GM12878 (cell line): ENCODE results near the gene GPC6. TPM values are rescaled to one million over a fixed set of nuclear protein-coding genes. Genes with fewer than 3 reads are reported as not detected.

ENCODE experiments used
- ATAC-seq: fragments of 200-7000 bp; cut with Tn5 transposase; 3 replicates; pipeline ENCODE4 v1.9.1; 2020; ENCODE audit warnings: mild to moderate bottlenecking, moderate library complexity
- BruUV-seq: library from RNA; stranded (reverse); fragments of 400-500 nt; replicated peaks from 2 replicates; lab custom pipeline; 2021; lab: Mats Ljungman, UMichigan
- CTCF ChIA-PET: fragments of 300-600 bp; sonication (Branson Sonifier 250); formaldehyde crosslinking; extraction: SDS; loops from one replicate; lab custom pipeline; 2021; ENCODE audit warnings: inconsistent platforms; lab: Yijun Ruan, JAX
- POLR2A ChIA-PET: fragments of 350-600 bp; formaldehyde crosslinking; extraction: SDS; loops from one replicate; lab custom pipeline; 2021; ENCODE audit warnings: inconsistent platforms; lab: Charles Lee
- RAD21 ChIA-PET: fragments of 300-600 bp; sonication (Branson Sonifier 250); formaldehyde crosslinking; loops from one replicate; lab custom pipeline; 2023; ENCODE audit warnings: antibody characterized with exemption; ENCODE audit not compliant: unreplicated experiment; lab: Charles Lee
- SMC1A ChIA-PET: fragments of 300-600 bp; sonication (Branson Sonifier 250); formaldehyde crosslinking; loops from one replicate; lab custom pipeline; 2023; ENCODE audit not compliant: unreplicated experiment, uncharacterized antibody; lab: Charles Lee
- DNase-seq: peaks from one replicate; pipeline ENCODE4 v3.0.0-alpha.2; 2011; ENCODE audit warnings: low read depth, low spot score
- FAIRE-seq: peaks from 3 replicates; lab custom pipeline; 2011; peaks lifted over from hg19 to GRCh38; lab: Jason Lieb, UNC
- H2AFZ ChIP-seq: 2 replicates; pipeline ENCODE4 v1.6.0; 2011; ENCODE audit warnings: low read depth, low read length, control low read depth; ENCODE audit not compliant: control insufficient read depth
- H3K27ac ChIP-seq: 2 replicates; pipeline ENCODE4 v1.5.1; 2011; ENCODE audit warnings: control low read depth; ENCODE audit not compliant: control insufficient read depth, insufficient read depth
- H3K27me3 ChIP-seq, 2 experiments: replicated peaks in 1 of 2; 2 replicates each; pipeline versions ENCODE4 v1.6.0 to v1.6.1; 2011; ENCODE audit warnings: low read length in 1 of 2; ENCODE audit not compliant: control insufficient read depth in 2 of 2, insufficient read depth in 2 of 2
- H3K36me3 ChIP-seq, 2 experiments: 2 replicates each; pipeline ENCODE4 v1.5.1; 2011; ENCODE audit warnings: low read length in 1 of 2; ENCODE audit not compliant: control insufficient read depth in 2 of 2, insufficient read depth in 2 of 2
- H3K4me1 ChIP-seq: 2 replicates; pipeline ENCODE4 v1.6.1; 2011; ENCODE audit warnings: mild to moderate bottlenecking, low read length, moderate library complexity, mixed read lengths; ENCODE audit not compliant: control insufficient read depth, insufficient read depth
- H3K4me2 ChIP-seq: 2 replicates; pipeline ENCODE4 v1.6.0; 2011; ENCODE audit warnings: control low read depth; ENCODE audit not compliant: control insufficient read depth, insufficient read depth
- H3K4me3 ChIP-seq: fragments of 200-600 bp; sonication (generic); 2 replicates; pipeline ENCODE4 v1.5.1; 2016
- H3K79me2 ChIP-seq: 2 replicates; pipeline ENCODE4 v1.6.0; 2011; ENCODE audit warnings: low read length; ENCODE audit not compliant: control insufficient read depth, insufficient read depth
- H3K9ac ChIP-seq: 2 replicates; pipeline ENCODE4 v1.8.0; 2011; ENCODE audit warnings: low read length, control low read depth, mixed read lengths; ENCODE audit not compliant: control insufficient read depth, insufficient read depth
- H3K9me3 ChIP-seq: replicated peaks from 3 replicates; pipeline ENCODE4 v1.5.1; 2011; ENCODE audit warnings: mild to moderate bottlenecking, low read length; ENCODE audit not compliant: control insufficient read depth, insufficient read depth
- H4K20me1 ChIP-seq: 2 replicates; pipeline ENCODE4 v1.6.0; 2011; ENCODE audit not compliant: control insufficient read depth, insufficient read depth
- BACH1 ChIP-seq: fragments of 450-650 bp; IDR thresholded peaks from 2 replicates; pipeline ENCODE4 v1.6.1; 2017; ENCODE audit warnings: mild to moderate bottlenecking, borderline replicate concordance
- EP300 ChIP-seq, 2 experiments: fragments of 150-350 bp in 1 of 2; IDR thresholded peaks; 2 replicates each; pipeline ENCODE4 v1.6.1; 2011 to 2012; ENCODE audit warnings: low read depth in 2 of 2, low read length in 2 of 2, borderline replicate concordance in 1 of 2, improper control_type of control experiment in 1 of 2, inconsistent platforms in 1 of 2; ENCODE audit not compliant: control insufficient read depth in 1 of 2
- TBL1XR1 ChIP-seq: IDR thresholded peaks from 2 replicates; pipeline ENCODE4 v1.6.1; 2012; ENCODE audit warnings: low read depth, low read length, improper control_type of control experiment
- WGBS: methylation state at CpG from one replicate; pipeline ENCODE4 v1.1.6; 2016; ENCODE audit warnings: low lambda C conversion rate; ENCODE audit not compliant: insufficient replicate concordance, insufficient coverage; ENCODE audit errors: missing lambda C conversion rate; 5-methylcytosine and 5-hydroxymethylcytosine counted together
- in situ Hi-C: fragments of 300-500 bp; cut with MboI; formaldehyde crosslinking; loops from 9 replicates; pipeline ENCODE4 v1.14.3; 2018; ENCODE audit warnings: mixed read lengths
- intact Hi-C: fragments of 100-400 bp; cut with micrococcal nuclease; formaldehyde crosslinking; loops from one replicate; pipeline ENCODE4 v1.14.2; 2022; ENCODE audit not compliant: unreplicated experiment
- polyA plus RNA-seq, 11 experiments: library from polyadenylated mRNA; depleted of rRNA in 4 of 11; unstranded in 6 of 11; stranded (reverse) in 5 of 11; fragments of >200 nt; fragmentation: Nextera tagmentation in 4 of 11; fragmentation: Illumina TruSeq in 1 of 11; extraction: Ambion mirVana in 4 of 11; extraction: Trizol in 1 of 11; gene quantifications; 1 replicate in 1 of 11; 2 replicates in 10 of 11; pipeline versions ENCODE4 v1.2.1 to v1.2.3, GENCODE V29; 2011 to 2016; ENCODE audit warnings: inconsistent platforms in 2 of 11, missing spikeins in 2 of 11, low read depth in 1 of 11
- total RNA-seq, 4 experiments: library from RNA; depleted of rRNA in 3 of 4; stranded (reverse); fragments of >200 nt in 3 of 4; fragmentation: Illumina TruSeq in 1 of 4; extraction: Trizol in 1 of 4; gene quantifications; 2 replicates each; pipeline versions ENCODE4 v1.2.1 to v1.2.3, GENCODE V29; 2013 to 2021
- TF ChIP-seq, protein P1 (sequence below): IDR thresholded peaks from 2 replicates; pipeline ENCODE4 v1.6.1; 2012; ENCODE audit warnings: mild to moderate bottlenecking, low read depth, low read length

The GPC6 gene
- total and polyA plus RNA-seq, 10 of the 15 experiments (the other 5 are each of a cell fraction or from before 2014, with no cell fraction given) = 0.03 to 0.04 (median 0.03) TPM; not detected in 7

DNA sequence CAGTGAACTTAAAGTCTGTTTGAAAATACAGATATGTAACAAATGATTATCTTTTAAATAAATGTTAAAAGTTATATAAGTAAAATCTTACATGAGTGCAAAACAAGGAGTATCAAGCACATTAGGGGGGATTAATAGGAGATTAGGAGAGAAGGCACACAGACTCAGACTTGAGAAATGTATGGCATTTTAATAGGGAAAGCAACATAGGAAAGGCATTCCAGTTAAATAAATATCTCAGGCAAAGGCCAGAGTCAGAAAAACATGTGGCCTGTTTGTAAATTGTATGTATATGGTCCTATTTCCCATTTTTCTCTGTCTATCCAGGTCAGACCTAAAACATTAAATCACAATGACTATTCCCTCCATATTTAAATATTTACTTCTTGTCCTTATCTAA is 462.7 kb downstream of the GPC6 start (continued):
- TF ChIP-seq EP300 (IDR thresholded peaks at IDR 0.05; ENCODE audit: borderline replicate concordance in 1 of 2, control insufficient read depth in 1 of 2, low read depth in 2 of 2, low read length in 2 of 2) = no peak
- no peak for TF ChIP-seq TBL1XR1

DNA sequence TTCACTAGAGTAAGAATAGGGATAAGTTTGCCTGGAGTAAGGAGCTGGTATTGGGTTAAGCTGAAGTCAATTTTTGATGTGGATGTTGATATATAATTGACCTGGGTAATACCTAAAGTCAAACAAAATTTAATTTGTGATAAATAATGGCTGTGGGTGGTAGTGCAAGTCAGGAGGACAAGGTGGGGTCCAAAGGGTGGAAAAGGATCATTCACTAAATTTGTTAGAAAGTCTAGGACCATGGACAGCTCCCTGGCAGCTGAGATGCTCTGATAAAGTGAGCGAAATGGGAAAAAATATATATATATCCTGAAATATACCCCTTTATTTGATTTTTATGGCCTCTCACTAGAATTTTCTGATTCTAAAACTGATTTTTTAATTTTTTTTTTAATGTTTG is 463.5 kb downstream of the GPC6 start:
- no peak overlapping the region for H2AFZ ChIP-seq
- ChIA-PET CTCF (no interaction called here), RAD21 (no interaction called here), POLR2A (no interaction called here), SMC1A (no interaction called here)
- no peak for DNase-seq
- H3K4me1 ChIP-seq = no peaks in the 10 kb centered on the region
- FAIRE-seq = no peak
- no peaks in the 10 kb centered on the region for H3K27me3 ChIP-seq
- intact Hi-C loops = no loop called here
- H3K4me2 ChIP-seq = no peak overlapping the region
- no peak overlapping the region for H3K27ac ChIP-seq
- in situ Hi-C loops = no loop called here
- H4K20me1 ChIP-seq = no peaks in the 10 kb centered on the region
- H3K79me2 ChIP-seq = no peaks in the 10 kb centered on the region
- BruUV-seq = no TSS peak
- no peaks in the 10 kb centered on the region for H3K36me3 ChIP-seq
- no peaks in the 10 kb centered on the region for H3K9me3 ChIP-seq
- no peak for TF ChIP-seq BACH1
- TF ChIP-seq, protein P1, sequence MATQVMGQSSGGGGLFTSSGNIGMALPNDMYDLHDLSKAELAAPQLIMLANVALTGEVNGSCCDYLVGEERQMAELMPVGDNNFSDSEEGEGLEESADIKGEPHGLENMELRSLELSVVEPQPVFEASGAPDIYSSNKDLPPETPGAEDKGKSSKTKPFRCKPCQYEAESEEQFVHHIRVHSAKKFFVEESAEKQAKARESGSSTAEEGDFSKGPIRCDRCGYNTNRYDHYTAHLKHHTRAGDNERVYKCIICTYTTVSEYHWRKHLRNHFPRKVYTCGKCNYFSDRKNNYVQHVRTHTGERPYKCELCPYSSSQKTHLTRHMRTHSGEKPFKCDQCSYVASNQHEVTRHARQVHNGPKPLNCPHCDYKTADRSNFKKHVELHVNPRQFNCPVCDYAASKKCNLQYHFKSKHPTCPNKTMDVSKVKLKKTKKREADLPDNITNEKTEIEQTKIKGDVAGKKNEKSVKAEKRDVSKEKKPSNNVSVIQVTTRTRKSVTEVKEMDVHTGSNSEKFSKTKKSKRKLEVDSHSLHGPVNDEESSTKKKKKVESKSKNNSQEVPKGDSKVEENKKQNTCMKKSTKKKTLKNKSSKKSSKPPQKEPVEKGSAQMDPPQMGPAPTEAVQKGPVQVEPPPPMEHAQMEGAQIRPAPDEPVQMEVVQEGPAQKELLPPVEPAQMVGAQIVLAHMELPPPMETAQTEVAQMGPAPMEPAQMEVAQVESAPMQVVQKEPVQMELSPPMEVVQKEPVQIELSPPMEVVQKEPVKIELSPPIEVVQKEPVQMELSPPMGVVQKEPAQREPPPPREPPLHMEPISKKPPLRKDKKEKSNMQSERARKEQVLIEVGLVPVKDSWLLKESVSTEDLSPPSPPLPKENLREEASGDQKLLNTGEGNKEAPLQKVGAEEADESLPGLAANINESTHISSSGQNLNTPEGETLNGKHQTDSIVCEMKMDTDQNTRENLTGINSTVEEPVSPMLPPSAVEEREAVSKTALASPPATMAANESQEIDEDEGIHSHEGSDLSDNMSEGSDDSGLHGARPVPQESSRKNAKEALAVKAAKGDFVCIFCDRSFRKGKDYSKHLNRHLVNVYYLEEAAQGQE = peak; percentile 82
- H3K9ac ChIP-seq = no peak overlapping the region
- no peak overlapping the region for H3K4me3 ChIP-seq
- ATAC-seq = no peak
- 31% methylated on average over 1 of the region's 1 CpG for WGBS
